SK-N-MC (cell line): ENCODE results near the gene VWA3A.
"Not testable (repeated sequence)": the region's sequence is repeated elsewhere in the genome, so short reads cannot be mapped to it uniquely, and the experiment has no call there.

Experiments
- DNase-seq: peaks from one replicate; pipeline ENCODE4 v3.0.0-alpha.2; 2011; ENCODE audit warnings: low read depth, low spot score
- H3K27ac ChIP-seq: fragments of 200-600 bp; sonication (generic); 2 replicates; pipeline ENCODE4 v1.5.1; 2016; ENCODE audit warnings: mixed run types
- H3K36me3 ChIP-seq: fragments of 200-600 bp; sonication (generic); 2 replicates; pipeline ENCODE4 v1.6.1; 2017; ENCODE audit warnings: antibody characterized with exemption, low read length, mixed read lengths; ENCODE audit not compliant: insufficient read depth
- H3K4me3 ChIP-seq: fragments of 200-600 bp; sonication (generic); 2 replicates; pipeline ENCODE4 v1.5.1; 2016
- H3K9ac ChIP-seq: fragments of 200-600 bp; sonication (generic); 2 replicates; pipeline ENCODE4 v1.8.0; 2017; ENCODE audit warnings: mixed run types, mixed read lengths; ENCODE audit not compliant: insufficient read length
- H3K9me3 ChIP-seq: fragments of 200-600 bp; sonication (generic); 2 replicates; pipeline ENCODE4 v1.6.1; 2017; ENCODE audit warnings: low read depth, mild to moderate bottlenecking, antibody characterized with exemption, low read length, moderate library complexity, mixed read lengths
- EZH2 ChIP-seq: fragments of 200-600 bp; sonication (generic); IDR thresholded peaks from one replicate; pipeline ENCODE4 v1.6.1; 2017; ENCODE audit warnings: antibody characterized with exemption
- FOXP2 ChIP-seq: optimal IDR thresholded peaks from 2 replicates; pipeline ENCODE3; 2011; ENCODE audit warnings: mild to moderate bottlenecking, moderate library complexity; ENCODE audit not compliant: insufficient read depth; ENCODE audit errors: extremely low read length, control extremely low read depth
- POLR2AphosphoS5 ChIP-seq: IDR thresholded peaks from 2 replicates; pipeline ENCODE4 v1.6.1; 2012; ENCODE audit warnings: mild to moderate bottlenecking, low read depth, low read length, borderline replicate concordance

Gene VWA3A

DNA sequence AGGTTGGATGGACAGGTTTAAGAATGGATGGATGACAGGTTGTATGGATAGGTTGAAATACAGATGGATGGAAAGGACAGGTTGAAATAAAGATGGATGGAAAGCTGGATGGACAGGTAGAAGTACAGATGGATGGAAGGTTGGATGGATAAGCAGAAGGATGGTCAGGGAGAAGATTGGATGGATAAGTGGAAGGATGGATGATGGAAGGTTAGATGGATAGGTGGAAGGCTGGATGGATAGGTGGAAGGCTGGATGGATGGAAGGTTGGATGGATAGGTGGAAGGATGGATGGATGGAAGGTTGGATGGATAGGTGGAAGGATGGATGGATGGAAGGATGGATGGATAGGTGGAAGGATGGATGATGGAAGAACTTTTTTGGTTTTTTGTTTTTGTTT, 69.1 kb downstream of the VWA3A start:
- H3K4me3 ChIP-seq, result no peak overlapping the region
- no peaks in the 10 kb centered on the region for H3K9me3 ChIP-seq
- no peak overlapping the region for H3K9ac ChIP-seq
- no peak overlapping the region for H3K27ac ChIP-seq
- DNase-seq, result no peak
- H3K36me3 ChIP-seq, result no peaks in the 10 kb centered on the region
- TF ChIP-seq EZH2 (no peak), FOXP2 (no peak), POLR2AphosphoS5 (no peak)

DNA sequence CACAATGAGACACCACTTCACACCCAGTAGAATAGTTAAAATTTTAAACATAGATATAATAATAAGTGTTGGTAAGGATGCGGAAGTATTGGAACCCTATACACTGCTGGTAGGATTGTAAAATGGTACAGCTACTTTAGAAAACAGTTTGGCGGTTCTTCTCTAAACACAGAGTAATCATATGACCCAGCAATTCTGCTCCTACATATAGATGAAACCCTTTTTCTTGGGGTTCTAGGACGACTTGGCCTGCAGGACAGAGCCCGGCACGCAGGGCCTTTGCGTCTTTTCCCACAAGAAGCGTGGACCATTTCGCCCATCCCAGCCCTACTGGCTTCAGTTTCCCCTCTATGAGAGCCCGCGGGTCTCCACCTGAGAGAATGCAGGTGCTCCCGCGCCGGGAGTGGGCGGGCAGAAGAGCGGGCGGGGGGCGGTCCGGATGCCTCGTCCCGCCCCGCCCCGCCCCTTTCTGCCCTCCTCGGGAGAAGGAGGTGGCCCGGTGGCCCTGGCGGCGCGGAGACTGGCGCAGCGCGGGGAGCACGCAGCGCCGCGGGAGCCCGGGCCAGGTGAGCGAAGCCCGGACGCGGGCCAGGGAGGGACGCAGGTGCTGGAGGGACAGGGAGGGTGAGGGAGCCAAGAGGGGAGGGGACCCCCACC, 69.8 kb downstream of the VWA3A start, which contains the start of gene SDR42E2:
Gene SDR42E2 (plus strand): TSS at position 508 of the 657 bp plus-strand sequence. CDS start 3,077 bp downstream, outside the sequence.
- Histone ChIP-seq H3K9me3 (no peaks in the 10 kb centered on the region), H3K36me3 (no peaks in the 10 kb centered on the region), H3K4me3 (no peak within 1 kb of the TSS), H3K27ac (no peak within 1 kb of the TSS), H3K9ac (no peak within 1 kb of the TSS)
- TF ChIP-seq POLR2AphosphoS5 (no peak), FOXP2 (no peak), EZH2 (no peak)
- no peak for DNase-seq

DNA sequence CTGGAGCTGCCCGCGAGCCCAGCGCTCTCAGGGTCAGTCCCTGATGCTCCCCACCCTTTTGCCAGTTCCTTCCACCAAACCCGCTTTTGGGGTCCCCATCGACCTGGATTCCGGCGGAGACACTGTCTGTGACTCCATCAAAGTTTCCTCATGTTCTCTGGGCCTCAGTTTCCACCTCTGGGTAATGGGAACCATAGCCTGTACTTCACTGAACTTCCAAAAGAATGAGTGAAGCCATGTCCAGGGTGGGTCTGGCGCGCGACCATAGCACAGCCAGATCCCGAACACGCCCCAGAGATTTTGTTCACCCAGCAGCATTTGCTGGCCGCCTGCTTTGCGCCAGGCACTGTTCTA, 70.3 kb downstream of the VWA3A start:
- no peak for DNase-seq
- Histone ChIP-seq H3K36me3 (no peaks in the 10 kb centered on the region), H3K9ac (no peak overlapping the region), H3K27ac (no peak overlapping the region), H3K9me3 (no peaks in the 10 kb centered on the region), H3K4me3 (no peak overlapping the region)
- no peak for TF ChIP-seq EZH2
- no peak for TF ChIP-seq FOXP2
- TF ChIP-seq POLR2AphosphoS5, result no peak

DNA sequence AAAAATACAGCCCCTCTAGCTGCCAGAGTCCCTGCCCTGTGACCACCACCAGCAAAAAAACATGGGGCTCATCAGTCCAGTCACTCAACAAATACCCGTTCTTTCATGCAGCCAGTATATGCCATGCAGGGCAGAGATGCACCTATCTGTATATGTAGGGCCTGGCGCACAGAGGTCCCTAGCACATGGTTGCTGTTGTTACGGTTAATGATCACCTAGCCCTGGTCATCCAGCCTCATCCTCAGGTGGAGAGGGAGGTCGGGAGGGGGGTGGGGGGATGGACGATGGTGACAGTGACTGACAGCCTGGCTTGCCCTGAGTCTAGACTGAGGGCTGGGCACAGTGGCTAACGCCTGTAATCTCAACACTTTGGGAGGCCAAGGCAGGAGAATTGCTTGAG, 71.5 kb downstream of the VWA3A start:
- TF ChIP-seq POLR2AphosphoS5 (no peak), FOXP2 (no peak), EZH2 (no peak)
- H3K4me3 ChIP-seq, result no peak overlapping the region
- no peak for DNase-seq
- H3K9ac ChIP-seq, result no peak overlapping the region
- no peaks in the 10 kb centered on the region for H3K36me3 ChIP-seq
- no peaks in the 10 kb centered on the region for H3K9me3 ChIP-seq
- H3K27ac ChIP-seq, result no peak overlapping the region

DNA sequence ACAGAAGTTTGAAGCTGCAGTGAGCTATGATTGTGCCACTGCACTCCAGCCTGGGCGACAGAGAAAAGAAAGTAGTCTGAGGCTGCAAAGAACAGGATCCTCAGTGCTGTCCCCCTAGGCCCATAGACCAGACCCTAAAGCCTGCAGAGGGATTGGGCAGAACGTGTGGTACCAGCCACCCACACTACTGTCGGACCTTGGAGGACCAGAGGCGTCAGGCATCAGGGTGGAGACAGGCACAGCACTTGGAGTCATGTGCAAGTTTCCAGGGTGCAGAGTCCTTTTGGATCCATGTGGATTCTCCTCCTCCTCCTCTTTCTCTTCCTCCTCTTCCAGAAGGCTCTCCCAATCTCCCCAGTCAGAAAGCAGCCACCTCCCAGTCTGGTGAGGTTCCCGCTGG, 72.1 kb downstream of the VWA3A start:
- DNase-seq, result no peak
- H3K27ac ChIP-seq, result no peak overlapping the region
- no peaks in the 10 kb centered on the region for H3K36me3 ChIP-seq
- H3K4me3 ChIP-seq, result no peak overlapping the region
- no peak overlapping the region for H3K9ac ChIP-seq
- no peaks in the 10 kb centered on the region for H3K9me3 ChIP-seq
- TF ChIP-seq POLR2AphosphoS5, result no peak
- no peak for TF ChIP-seq FOXP2
- no peak for TF ChIP-seq EZH2

DNA sequence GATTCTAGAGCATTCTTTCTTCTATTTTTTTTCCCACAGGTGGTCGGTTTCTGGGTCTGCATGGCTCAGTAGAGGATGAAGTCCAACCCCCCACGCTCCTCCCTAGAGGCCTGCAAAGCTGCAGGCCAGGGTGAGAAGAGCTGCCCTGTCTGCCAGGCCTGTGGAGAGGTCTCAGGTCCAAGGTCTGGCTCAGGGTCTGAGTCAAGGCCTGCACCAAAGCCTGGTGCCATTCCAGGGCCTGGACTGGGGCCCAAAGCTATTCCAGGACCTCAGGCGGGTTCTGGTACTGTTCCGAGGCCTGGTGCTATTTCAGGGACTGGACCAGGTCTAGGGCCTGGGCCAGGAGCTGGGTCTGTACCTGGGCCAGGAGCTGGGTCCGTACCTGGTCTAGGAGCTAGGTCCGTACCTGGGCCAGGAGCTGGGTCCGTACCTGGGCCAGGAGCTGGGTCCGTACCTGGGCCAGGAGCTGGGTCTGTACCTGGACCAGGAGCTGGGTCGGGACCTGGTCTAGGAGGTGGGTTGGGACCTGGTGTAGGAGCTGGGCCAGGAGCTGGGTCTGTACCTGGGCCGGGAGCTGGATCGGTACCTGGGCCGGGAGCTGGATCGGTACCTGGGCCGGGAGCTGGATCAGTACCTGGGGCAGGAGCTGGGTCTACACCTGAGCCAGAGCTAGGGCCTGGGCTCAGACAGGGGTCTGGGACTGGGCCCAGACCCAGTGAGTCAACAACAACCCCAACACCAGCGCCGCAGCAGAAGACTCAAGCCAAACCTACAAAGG, 73.4 kb downstream of the VWA3A start:
- no peak for DNase-seq
- no peaks in the 10 kb centered on the region for H3K9me3 ChIP-seq
- TF ChIP-seq FOXP2, result no peak
- TF ChIP-seq EZH2, result no peak
- TF ChIP-seq POLR2AphosphoS5, result no peak
- no peak overlapping the region for H3K27ac ChIP-seq
- no peak overlapping the region for H3K4me3 ChIP-seq
- H3K9ac ChIP-seq, result no peak overlapping the region
- H3K36me3 ChIP-seq, result no peaks in the 10 kb centered on the region

DNA sequence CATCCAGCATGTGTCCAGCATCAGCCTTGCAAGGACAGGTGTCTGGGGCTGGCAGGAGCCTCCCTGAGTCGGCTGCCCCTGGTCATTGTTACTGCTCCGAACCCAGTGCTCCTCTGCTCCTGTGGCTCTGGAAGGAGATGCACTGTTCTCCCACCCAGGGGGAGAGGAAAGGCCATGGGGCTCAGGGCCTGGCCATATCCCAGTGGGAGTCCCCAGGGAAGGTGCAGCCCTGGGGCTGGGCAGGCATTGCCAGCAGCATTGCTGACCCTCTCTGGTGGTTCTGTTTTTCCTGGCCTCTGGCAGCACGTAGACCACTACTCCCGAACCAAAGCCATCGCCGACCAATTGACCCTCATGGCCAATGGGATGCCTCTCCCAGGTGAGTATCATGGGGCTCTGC, 79.6 kb downstream of the VWA3A start:
- Histone ChIP-seq H3K4me3 (no peak overlapping the region), H3K27ac (no peak overlapping the region), H3K9me3 (no peaks in the 10 kb centered on the region), H3K9ac (no peak overlapping the region), H3K36me3 (no peaks in the 10 kb centered on the region)
- no peak for TF ChIP-seq POLR2AphosphoS5
- no peak for TF ChIP-seq EZH2
- no peak for TF ChIP-seq FOXP2
- no peak for DNase-seq

DNA sequence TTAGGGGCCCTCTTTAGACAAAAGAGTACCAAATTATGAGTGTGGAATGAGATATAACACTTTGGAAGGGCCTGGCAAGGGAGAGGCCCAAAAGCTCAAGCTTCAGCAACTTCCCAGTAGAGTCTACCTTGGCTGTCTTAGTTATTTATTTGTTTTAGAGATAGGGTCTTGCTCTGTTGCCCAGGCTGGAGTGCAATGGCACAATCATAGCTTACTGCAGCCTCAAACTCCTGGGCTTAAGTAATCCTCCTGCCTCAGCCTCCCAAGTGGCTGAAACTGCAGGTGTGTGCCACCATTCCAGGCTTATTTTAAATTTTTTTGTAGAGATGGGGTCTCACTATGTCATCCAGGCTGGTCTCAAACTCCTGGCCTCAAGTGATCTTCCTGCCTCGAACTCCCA, 80.3 kb downstream of the VWA3A start:
- H3K9ac ChIP-seq, H3K9me3 ChIP-seq, DNase-seq, H3K36me3 ChIP-seq, H3K27ac ChIP-seq, H3K4me3 ChIP-seq: not testable (repeated sequence)

DNA sequence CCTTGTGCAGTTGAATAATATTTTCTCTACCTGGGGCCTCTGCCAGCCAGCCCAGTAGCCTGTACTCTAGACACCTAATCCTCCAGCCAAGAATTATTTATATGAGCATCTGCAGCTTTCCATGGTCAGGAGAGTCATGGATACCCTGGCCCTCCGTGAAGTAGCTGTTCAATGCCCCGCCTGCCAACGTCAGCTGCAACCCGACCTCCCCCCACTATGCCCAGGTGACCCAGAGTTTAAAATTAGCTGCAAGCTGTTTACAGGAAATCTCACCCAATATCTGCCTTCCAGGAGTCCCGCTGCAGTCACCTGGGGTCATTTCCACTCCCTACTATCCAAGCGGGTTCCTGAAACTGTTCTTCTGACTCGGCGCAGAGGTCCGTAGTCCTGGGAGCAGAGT, 82.3 kb downstream of the VWA3A start:
- no peaks in the 10 kb centered on the region for H3K9me3 ChIP-seq
- H3K27ac ChIP-seq, result no peak overlapping the region
- no peaks in the 10 kb centered on the region for H3K36me3 ChIP-seq
- H3K9ac ChIP-seq, result no peak overlapping the region
- TF ChIP-seq EZH2 (no peak), FOXP2 (no peak), POLR2AphosphoS5 (no peak)
- no peak overlapping the region for H3K4me3 ChIP-seq
- DNase-seq, result no peak
